ENCODE results near the gene LEFTY2.
"Not testable (repeated sequence)": the region's sequence is repeated elsewhere in the genome, so short reads cannot be mapped to it uniquely, and the experiment has no call there.

LEFTY2 gene, protein sequence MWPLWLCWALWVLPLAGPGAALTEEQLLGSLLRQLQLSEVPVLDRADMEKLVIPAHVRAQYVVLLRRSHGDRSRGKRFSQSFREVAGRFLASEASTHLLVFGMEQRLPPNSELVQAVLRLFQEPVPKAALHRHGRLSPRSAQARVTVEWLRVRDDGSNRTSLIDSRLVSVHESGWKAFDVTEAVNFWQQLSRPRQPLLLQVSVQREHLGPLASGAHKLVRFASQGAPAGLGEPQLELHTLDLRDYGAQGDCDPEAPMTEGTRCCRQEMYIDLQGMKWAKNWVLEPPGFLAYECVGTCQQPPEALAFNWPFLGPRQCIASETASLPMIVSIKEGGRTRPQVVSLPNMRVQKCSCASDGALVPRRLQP

DNA sequence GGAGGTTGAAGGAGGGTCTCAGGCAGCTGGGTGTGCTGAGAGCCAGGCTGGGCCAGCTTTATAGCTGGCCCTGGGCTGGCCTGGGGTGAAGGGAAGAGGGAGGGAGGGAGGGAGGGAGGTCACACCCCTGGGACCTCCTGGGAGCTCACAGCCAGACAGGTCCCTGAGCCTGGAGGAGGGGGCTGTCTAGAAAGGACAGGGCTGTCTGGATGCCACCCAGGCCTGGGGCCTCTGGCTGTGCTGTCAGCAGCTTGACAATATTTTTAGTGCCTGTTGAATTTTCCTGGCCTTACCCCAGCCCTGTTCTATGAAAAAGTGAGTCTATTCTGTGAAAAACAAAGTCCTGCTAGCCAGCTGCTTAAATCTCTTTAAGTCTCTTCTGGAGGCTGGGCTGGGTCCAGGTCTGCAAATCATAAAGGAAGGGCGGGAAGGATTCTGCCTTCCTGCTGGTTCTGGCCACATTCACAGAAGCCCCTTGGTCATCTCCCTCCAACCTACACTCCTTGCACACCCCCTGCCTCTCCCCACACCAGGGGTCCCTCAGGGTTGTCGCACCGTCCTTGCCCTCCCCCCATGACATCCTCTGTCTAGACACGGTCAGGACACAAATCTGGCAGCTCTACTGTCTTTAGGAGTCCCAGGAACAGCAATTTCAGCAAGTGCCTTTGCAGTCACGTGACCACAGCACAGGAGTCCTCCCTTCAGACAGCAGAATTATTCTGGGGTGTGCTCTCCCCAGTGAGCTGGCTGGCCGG lies at the start of gene LEFTY2:
LEFTY2 (minus strand) TSS at position 34 of the 755 bp plus-strand sequence. CDS start 80 bp downstream, outside the sequence.
- FAIRE-seq (no peak), DNase-seq (ENCODE audit: insufficient read length, low spot score) (no peak)

DNA sequence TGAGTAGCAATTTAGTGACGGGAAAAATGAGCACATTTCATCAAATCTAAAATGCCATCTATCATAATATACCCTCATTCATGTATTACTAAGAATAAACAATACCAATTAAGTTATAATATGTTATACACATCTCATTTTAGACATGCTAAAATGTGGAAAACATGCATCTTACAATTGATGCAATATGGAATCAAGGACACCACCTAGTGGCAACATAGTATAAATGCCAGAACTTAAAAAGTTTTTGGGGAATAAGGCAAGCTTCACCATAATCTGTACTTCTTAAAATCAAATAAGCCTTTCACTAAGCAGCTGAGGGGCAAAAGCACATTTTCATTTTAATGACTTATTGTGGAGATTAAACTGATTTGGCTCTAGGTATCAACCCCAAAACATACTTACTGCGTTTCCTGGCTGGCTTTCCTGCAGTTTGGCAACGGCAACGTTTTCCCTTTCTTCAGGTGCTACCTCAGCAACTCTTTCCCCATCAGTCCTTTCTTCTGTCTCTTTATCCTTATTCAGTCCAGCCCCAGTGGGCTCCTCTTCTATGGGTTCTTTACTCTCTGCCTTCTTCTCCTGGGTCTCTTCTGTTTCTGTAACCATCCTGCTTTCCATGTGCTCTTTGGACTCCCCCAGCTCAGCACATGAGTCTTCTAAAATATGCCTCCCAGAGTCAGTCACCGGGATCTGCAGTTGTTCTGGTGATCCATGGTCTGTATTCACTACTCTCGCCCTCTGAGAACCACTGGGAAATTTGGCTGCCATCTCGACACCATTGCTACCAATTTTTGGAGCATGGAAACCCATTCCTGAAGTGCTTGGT lies 46.7 kb upstream of the LEFTY2 start:
- no peak for DNase-seq (ENCODE audit: insufficient read length, low spot score)
- FAIRE-seq: peak; percentile 89
- TF ChIP-seq, protein P1, sequence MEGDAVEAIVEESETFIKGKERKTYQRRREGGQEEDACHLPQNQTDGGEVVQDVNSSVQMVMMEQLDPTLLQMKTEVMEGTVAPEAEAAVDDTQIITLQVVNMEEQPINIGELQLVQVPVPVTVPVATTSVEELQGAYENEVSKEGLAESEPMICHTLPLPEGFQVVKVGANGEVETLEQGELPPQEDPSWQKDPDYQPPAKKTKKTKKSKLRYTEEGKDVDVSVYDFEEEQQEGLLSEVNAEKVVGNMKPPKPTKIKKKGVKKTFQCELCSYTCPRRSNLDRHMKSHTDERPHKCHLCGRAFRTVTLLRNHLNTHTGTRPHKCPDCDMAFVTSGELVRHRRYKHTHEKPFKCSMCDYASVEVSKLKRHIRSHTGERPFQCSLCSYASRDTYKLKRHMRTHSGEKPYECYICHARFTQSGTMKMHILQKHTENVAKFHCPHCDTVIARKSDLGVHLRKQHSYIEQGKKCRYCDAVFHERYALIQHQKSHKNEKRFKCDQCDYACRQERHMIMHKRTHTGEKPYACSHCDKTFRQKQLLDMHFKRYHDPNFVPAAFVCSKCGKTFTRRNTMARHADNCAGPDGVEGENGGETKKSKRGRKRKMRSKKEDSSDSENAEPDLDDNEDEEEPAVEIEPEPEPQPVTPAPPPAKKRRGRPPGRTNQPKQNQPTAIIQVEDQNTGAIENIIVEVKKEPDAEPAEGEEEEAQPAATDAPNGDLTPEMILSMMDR (IDR thresholded peaks at IDR 0.05; ENCODE audit: insufficient read depth, missing control alignments): peak; percentile 89

More for the DNA sequence above, at the start of gene LEFTY2:
- TF ChIP-seq, protein P1 (IDR thresholded peaks at IDR 0.05; ENCODE audit: insufficient read depth, missing control alignments): no peak

DNA sequence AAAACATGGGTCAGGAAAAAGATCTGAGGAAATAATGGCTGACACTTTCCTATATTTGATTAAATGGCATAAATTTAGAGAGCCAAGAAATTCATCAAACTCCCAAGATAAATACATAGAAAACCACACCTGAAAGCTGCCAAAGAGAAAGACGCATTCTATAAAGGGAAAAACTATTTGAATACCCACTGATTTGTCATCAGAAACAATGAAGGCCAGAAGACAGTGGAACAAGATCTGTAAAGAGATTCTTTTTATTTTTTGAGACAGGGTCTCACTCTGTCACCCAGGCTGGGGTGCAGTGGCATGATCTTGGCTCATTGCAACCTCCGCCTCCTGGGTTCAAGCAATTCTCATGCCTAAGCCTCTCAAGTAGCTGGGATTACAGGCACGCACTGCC lies 40.7 kb upstream of the LEFTY2 start:
- no peak for FAIRE-seq
- no peak for DNase-seq (ENCODE audit: insufficient read length, low spot score)
- TF ChIP-seq, protein P1 (IDR thresholded peaks at IDR 0.05; ENCODE audit: insufficient read depth, missing control alignments): no peak

DNA sequence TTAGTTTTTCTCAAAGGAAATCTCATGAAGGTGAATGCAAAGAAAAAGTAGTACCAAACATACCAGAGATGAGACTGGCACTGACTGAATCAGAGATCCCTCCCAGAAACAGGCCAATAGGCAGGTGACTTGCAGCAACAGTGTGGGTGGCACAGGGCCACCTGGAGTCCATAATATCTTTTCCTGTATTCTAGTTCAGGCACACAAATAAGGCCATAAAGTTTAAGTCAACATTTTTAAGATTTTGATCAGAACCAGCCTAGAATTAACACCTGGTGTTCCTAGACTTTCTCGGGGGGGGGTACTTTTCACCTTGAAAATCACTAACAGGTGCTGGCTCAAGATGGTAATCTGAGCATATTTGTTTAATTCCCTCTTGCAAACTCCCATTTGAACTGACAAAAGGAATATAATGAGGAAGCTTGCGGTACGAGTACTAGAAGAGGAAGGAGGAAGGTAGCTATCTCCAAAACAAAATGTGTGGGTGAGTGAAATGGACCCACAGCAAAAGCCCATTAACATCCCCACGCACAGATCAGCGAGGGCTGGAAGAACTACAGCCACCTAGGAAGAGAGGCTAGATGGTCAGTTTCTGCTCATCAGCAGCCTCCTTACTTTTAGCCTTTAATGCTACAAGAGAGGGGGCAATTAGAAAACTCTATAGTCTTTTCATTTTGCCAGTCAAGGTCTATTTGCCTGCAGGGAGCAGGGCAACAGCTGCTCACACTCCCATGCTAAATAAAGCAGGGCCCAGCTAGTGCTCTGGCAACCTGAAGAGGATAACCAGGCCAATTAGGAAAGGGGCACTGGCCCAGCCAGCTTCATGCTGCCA lies 39.2 kb upstream of the LEFTY2 start:
- DNase-seq (ENCODE audit: insufficient read length, low spot score): no peak
- TF ChIP-seq, protein P1 (IDR thresholded peaks at IDR 0.05; ENCODE audit: insufficient read depth, missing control alignments): no peak
- FAIRE-seq: no peak

DNA sequence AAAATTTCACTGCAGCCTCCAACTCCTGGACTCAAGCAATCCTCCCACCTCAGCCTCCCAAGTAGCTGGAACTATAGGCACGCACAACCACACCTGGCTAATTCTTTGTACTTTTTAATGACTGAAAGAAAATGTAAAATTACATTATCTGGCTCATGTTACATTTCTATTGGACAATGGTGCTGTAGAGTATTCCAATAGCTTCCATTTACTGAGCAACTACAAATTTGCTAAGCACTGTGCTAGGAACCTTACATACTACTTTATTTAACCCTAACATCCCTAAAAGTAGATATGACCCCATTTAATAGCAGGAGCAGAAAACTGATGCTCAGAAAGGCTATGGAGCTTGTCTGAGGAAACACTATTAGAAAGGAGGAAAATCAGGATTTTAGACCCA lies 38.4 kb upstream of the LEFTY2 start:
- TF ChIP-seq, protein P1 (IDR thresholded peaks at IDR 0.05; ENCODE audit: insufficient read depth, missing control alignments): no peak
- FAIRE-seq (no peak), DNase-seq (ENCODE audit: insufficient read length, low spot score) (no peak)

DNA sequence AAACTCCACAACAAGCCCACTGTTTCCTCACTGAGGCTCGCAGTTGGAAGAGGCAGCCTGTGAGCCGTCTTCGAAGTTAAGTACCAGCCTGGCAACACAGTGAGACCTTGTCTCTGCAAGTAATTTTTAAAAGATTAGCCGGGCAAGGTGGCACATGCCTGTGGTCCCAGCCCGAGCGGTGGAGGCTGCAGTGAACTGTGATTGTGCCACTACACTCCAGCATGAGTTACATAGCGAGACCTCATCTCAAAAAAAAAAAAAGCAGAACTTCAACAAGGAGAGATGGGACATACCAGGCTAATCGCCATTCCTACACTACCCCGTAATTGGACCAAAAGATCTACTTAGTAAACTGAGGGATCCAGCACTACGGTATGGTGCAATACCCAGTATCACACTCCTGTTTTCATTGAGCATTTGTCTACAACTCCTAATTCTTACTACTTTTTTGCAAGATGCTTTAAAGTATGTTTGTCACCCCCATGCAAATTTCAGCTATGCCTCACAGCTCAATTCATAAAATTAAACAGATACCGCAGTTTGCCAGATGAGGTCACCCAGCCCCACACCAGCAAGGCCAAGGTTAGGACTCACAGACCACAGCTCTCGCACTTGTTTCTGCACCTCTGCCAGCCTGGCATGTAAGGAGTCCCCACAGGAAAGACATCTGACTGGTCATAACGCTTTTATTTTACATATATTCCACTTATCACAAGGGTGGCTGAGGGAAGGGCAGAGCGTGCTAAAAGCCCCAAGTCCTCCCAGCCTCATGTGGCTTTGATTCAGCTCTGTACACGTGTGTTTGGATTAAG lies 37.1 kb upstream of the LEFTY2 start:
- FAIRE-seq (no peak), DNase-seq (ENCODE audit: insufficient read length, low spot score) (no peak)
- TF ChIP-seq, protein P1 (IDR thresholded peaks at IDR 0.05; ENCODE audit: insufficient read depth, missing control alignments): peak; percentile 18

DNA sequence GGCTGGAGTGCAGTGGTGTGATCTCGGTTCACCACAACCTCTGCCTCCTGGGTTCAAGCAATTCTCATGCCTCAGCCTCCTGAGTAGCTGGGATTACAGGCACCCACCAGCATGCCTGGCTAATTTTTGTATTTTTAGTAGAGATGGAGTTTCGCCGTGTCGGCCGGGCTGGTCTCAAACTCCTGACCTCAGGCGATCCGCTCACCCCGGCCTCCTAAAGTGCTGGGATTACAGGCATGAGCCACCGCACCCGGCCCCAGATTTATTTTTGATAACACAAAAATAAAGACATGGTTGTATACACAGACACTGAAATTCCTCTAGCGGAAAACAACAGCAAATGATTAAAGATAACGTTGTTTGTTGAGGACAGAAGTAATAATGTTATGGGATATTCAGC lies 34.1 kb upstream of the LEFTY2 start:
- not testable (repeated sequence) for DNase-seq (ENCODE audit: insufficient read length, low spot score); FAIRE-seq
